Karpas-422 (cell line): ENCODE data around the gene COLEC12. TPM values are rescaled to one million over a fixed set of nuclear protein-coding genes. Genes with fewer than 3 reads are reported as not detected.

Experiments used
- DNase-seq: peaks from one replicate; pipeline ENCODE4 v3.0.0-alpha.2; 2015
- H2AFZ ChIP-seq: fragments of 200-600 bp; sonication (generic); 2 replicates; pipeline ENCODE4 v1.6.1; 2014; ENCODE audit warnings: antibody characterized with exemption, low read length, mixed read lengths
- H3K27ac ChIP-seq: fragments of 200-600 bp; sonication (generic); 2 replicates; pipeline ENCODE4 v1.5.1; 2014; ENCODE audit warnings: mild to moderate bottlenecking, low read length, moderate library complexity
- H3K27me3 ChIP-seq: fragments of 200-600 bp; sonication (generic); 2 replicates; pipeline ENCODE4 v1.6.1; 2014; ENCODE audit warnings: low read length, mixed read lengths
- H3K36me3 ChIP-seq: fragments of 200-600 bp; sonication (generic); 2 replicates; pipeline ENCODE4 v1.6.1; 2014; ENCODE audit warnings: low read length, mixed read lengths; ENCODE audit not compliant: insufficient read depth
- H3K4me1 ChIP-seq: fragments of 200-600 bp; sonication (generic); 2 replicates; pipeline ENCODE4 v1.6.1; 2014; ENCODE audit warnings: mild to moderate bottlenecking, low read length, mixed read lengths
- H3K4me2 ChIP-seq: fragments of 200-600 bp; sonication (generic); 2 replicates; pipeline ENCODE4 v1.6.1; 2014; ENCODE audit warnings: low read length, low read depth, mild to moderate bottlenecking; ENCODE audit not compliant: poor library complexity, severe bottlenecking
- H3K4me3 ChIP-seq: fragments of 200-600 bp; sonication (generic); 2 replicates; pipeline ENCODE4 v1.5.1; 2014; ENCODE audit warnings: mild to moderate bottlenecking, antibody characterized with exemption, low read length, mixed read lengths
- H3K79me2 ChIP-seq: fragments of 200-600 bp; sonication (generic); 2 replicates; pipeline ENCODE4 v1.6.1; 2014; ENCODE audit warnings: mild to moderate bottlenecking, low read length, mixed read lengths
- H3K9ac ChIP-seq: fragments of 200-600 bp; sonication (generic); 2 replicates; pipeline ENCODE4 v1.6.0; 2014; ENCODE audit warnings: low read length
- H3K9me2 ChIP-seq: fragments of 200-600 bp; sonication (generic), shearing (Covaris generic); replicated peaks from 2 replicates; pipeline ENCODE4 v1.6.0; 2014; ENCODE audit warnings: mild to moderate bottlenecking, low read length, moderate library complexity; ENCODE audit not compliant: insufficient read depth
- H3K9me3 ChIP-seq: fragments of 300-700, 200-600 bp; sonication (generic); 2 replicates; pipeline ENCODE4 v1.6.1; 2014; ENCODE audit warnings: low read length, mixed read lengths
- H4K20me1 ChIP-seq: fragments of 200-600 bp; sonication (generic); 2 replicates; pipeline ENCODE4 v1.6.1; 2014; ENCODE audit warnings: mild to moderate bottlenecking, antibody characterized with exemption, low read length, low read depth; ENCODE audit not compliant: insufficient read depth
- total RNA-seq: library from RNA; depleted of rRNA; stranded (reverse); fragments of >200 nt; shearing (Covaris generic); gene quantifications from 2 replicates; pipeline ENCODE4 v1.2.3, GENCODE V29; 2014; ENCODE audit warnings: low replicate concordance

Gene COLEC12
- total RNA-seq, 1 experiment from 2014 or later = not detected

DNA sequence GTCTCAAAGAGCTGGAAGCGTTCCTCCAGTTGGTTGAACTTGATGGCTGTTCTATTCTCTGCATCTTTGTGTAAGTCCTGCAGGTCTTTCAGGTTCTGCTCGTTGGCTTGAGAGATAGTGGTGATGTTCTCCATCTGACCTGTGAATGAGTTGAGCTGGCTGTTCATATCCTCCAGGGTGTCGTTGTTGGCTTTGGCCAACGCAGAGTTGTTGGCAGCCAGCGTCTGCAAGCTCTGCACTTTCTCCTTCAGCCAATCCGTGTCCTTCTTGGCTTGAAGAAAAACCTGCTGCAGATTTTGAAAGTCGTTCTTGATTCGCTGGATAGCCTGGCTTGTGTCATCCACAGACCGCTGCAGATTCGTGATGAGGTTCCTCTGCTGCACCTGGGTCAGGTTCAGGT lies 153.9 kb downstream of the COLEC12 start:
- Histone ChIP-seq H3K9ac (no peak overlapping the region), H3K79me2 (no peaks in the 10 kb centered on the region), H3K4me1 (no peaks in the 10 kb centered on the region), H3K27me3 (no peaks in the 10 kb centered on the region), H2AFZ (no peak overlapping the region), H3K9me3 (no peaks in the 10 kb centered on the region), H3K9me2 (no peaks in the 10 kb centered on the region), H3K36me3 (no peaks in the 10 kb centered on the region), H3K4me2 (no peak overlapping the region), H4K20me1 (no peaks in the 10 kb centered on the region), H3K27ac (no peak overlapping the region), H3K4me3 (no peak overlapping the region)
- DNase-seq = no peak

DNA sequence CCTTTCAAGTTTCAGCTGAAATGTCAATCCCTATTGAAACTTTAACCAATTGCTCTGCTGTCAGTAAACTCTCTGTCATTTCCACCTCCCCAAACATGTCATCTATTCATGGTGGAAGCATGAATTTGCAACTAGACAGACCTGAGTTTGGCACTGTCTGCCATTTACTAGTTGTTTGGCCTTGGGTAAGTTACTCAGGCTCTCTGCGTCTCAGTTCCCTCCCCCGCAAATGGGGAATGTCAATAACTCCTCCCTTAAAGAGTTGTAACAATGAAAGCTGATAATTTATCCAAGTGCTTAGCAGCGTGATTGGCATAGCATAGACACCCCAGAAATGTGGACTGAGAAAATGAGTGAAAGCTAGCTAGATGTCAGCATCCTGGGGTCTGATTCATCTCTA lies 159.4 kb downstream of the COLEC12 start:
- H3K27me3 ChIP-seq = no peaks in the 10 kb centered on the region
- H3K79me2 ChIP-seq = no peaks in the 10 kb centered on the region
- H2AFZ ChIP-seq = no peak overlapping the region
- no peaks in the 10 kb centered on the region for H3K9me2 ChIP-seq
- no peaks in the 10 kb centered on the region for H3K9me3 ChIP-seq
- H3K9ac ChIP-seq = no peak overlapping the region
- H4K20me1 ChIP-seq = no peaks in the 10 kb centered on the region
- no peak overlapping the region for H3K27ac ChIP-seq
- H3K36me3 ChIP-seq = no peaks in the 10 kb centered on the region
- H3K4me2 ChIP-seq = no peak overlapping the region
- no peaks in the 10 kb centered on the region for H3K4me1 ChIP-seq
- DNase-seq = no peak
- H3K4me3 ChIP-seq = no peak overlapping the region

DNA sequence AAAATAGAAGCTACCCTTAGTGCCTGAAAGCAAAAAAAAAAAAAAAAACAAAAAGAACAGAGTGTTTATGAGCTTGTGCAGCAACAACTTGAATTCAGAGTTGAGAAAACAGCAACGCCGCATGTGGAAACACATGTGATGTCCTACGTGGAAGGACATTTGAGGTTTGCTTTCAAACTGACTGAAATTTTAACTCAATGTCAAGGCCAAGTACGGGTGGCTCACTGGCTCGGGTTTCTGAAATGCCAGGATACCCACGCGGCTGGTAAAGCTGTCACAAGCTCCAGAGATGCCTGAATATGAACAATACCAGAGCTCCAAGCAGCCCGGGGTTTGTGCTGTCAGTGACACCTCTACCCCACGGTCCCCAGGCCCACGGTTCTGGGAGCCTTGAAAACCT lies 160.5 kb downstream of the COLEC12 start:
- Histone ChIP-seq H4K20me1 (no peaks in the 10 kb centered on the region), H3K4me3 (no peak overlapping the region), H3K27ac (no peak overlapping the region), H3K4me1 (no peaks in the 10 kb centered on the region), H2AFZ (no peak overlapping the region), H3K9me2 (no peaks in the 10 kb centered on the region), H3K27me3 (no peaks in the 10 kb centered on the region), H3K36me3 (no peaks in the 10 kb centered on the region), H3K9ac (no peak overlapping the region), H3K9me3 (no peaks in the 10 kb centered on the region), H3K4me2 (no peak overlapping the region), H3K79me2 (no peaks in the 10 kb centered on the region)
- DNase-seq = no peak

DNA sequence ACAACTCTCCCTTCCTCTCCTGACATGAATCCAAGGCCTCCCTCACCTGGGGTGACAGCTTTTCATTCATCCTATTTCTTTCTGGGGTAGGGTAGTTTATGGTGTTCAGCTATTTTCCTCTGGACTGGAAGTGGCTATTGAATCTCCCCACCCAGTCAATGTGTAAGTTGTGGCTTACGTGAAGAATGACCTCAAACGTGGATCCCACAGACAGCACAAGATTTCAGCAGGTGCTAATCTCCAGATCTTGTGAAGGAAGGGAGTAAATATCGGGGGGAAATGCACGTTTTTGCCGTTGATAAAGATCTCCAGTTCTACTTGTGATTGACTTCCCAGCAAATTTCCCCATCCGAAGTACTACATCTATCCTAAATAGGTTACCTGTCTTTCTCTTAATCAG lies 161.3 kb downstream of the COLEC12 start:
- no peaks in the 10 kb centered on the region for H3K36me3 ChIP-seq
- H2AFZ ChIP-seq = no peak overlapping the region
- no peak overlapping the region for H3K9ac ChIP-seq
- no peak overlapping the region for H3K27ac ChIP-seq
- H3K9me2 ChIP-seq = no peaks in the 10 kb centered on the region
- no peak for DNase-seq
- no peak overlapping the region for H3K4me2 ChIP-seq
- H3K4me1 ChIP-seq = no peaks in the 10 kb centered on the region
- H3K4me3 ChIP-seq = no peak overlapping the region
- no peaks in the 10 kb centered on the region for H3K79me2 ChIP-seq
- no peaks in the 10 kb centered on the region for H3K9me3 ChIP-seq
- no peaks in the 10 kb centered on the region for H4K20me1 ChIP-seq
- no peaks in the 10 kb centered on the region for H3K27me3 ChIP-seq

DNA sequence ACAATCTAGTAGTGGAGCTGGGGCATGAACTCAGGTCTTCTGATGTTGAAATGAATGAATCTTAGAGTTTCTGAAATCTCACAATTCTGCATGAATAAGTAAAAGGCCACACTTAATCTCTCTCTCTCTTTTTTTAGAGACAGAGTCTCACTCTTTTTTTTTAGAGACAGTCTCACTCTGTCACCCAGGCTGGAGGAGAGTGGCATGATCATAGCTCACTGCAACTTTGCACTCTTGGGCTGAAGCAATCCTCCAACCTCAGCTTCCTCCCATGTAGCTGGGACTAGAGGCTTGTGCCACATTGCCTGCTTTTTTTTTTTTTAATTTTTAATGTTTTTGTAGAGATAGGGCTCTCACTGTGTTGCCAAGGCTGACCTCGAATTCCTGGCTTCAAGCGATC lies 163.8 kb downstream of the COLEC12 start:
- Histone ChIP-seq H3K9me2 (no peaks in the 10 kb centered on the region), H3K9me3 (no peaks in the 10 kb centered on the region), H4K20me1 (no peaks in the 10 kb centered on the region), H3K27me3 (no peaks in the 10 kb centered on the region), H3K4me2 (no peak overlapping the region), H3K79me2 (no peaks in the 10 kb centered on the region), H3K9ac (no peak overlapping the region), H3K27ac (no peak overlapping the region), H2AFZ (no peak overlapping the region), H3K4me3 (no peak overlapping the region), H3K36me3 (no peaks in the 10 kb centered on the region), H3K4me1 (no peaks in the 10 kb centered on the region)
- no peak for DNase-seq

DNA sequence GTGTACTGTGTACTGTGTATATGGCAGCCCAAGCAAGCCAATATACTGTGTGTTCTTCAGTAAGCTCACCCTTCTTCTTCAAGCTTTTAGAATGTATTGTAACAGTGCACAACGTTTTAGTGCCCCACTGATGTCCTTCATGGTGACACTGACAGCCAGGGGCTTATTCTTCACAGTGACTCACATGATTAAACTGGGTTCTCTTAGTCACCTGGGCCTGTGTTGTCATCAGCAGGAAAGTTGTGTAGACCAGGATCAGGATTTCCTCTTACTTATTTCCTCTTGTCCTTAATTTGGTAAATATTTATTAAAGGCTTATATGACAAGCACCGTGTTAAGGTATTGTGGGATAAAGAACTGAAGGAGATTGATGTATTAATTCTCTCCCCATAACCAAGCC lies 164.8 kb downstream of the COLEC12 start:
- H3K9ac ChIP-seq = no peak overlapping the region
- H3K4me3 ChIP-seq = no peak overlapping the region
- no peaks in the 10 kb centered on the region for H3K9me2 ChIP-seq
- no peaks in the 10 kb centered on the region for H3K27me3 ChIP-seq
- no peaks in the 10 kb centered on the region for H3K9me3 ChIP-seq
- H3K79me2 ChIP-seq = no peaks in the 10 kb centered on the region
- H3K4me2 ChIP-seq = no peak overlapping the region
- no peak overlapping the region for H3K27ac ChIP-seq
- no peaks in the 10 kb centered on the region for H3K4me1 ChIP-seq
- no peaks in the 10 kb centered on the region for H4K20me1 ChIP-seq
- DNase-seq = no peak
- no peak overlapping the region for H2AFZ ChIP-seq
- no peaks in the 10 kb centered on the region for H3K36me3 ChIP-seq

DNA sequence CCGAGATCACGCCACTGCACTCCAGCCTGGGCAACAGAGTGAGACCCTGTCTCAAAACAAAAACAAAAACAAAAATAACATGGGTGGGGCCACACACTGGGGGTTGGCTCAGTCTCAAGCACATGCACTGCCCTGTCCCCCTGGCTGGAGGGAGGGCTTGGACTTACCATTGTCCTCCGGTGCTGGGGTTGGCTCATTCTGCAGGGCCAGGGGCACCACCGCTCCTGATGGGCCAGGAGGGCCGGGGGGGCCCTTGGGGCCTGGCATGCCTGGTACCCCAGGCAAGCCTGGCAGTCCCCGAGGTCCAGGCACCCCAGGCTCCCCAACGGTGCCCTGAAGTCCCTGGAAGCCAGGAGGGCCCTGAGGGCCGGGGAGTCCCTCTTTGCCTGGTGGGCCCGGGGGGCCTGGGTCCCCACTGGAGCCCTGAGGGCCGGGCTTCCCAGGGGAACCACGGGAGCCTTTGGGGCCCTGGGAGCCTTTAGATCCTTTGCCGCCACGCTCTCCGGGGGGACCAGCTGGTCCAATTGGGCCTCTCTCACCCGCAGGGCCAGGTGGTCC lies 165.8 kb downstream of the COLEC12 start:
- Histone ChIP-seq H3K4me1 (no peaks in the 10 kb centered on the region), H3K36me3 (no peaks in the 10 kb centered on the region), H3K9me3 (no peaks in the 10 kb centered on the region), H3K4me2 (no peak overlapping the region), H3K79me2 (no peaks in the 10 kb centered on the region), H3K27ac (no peak overlapping the region), H4K20me1 (no peaks in the 10 kb centered on the region), H3K9me2 (no peaks in the 10 kb centered on the region), H3K4me3 (no peak overlapping the region), H2AFZ (no peak overlapping the region), H3K9ac (no peak overlapping the region), H3K27me3 (no peaks in the 10 kb centered on the region)
- DNase-seq = no peak

DNA sequence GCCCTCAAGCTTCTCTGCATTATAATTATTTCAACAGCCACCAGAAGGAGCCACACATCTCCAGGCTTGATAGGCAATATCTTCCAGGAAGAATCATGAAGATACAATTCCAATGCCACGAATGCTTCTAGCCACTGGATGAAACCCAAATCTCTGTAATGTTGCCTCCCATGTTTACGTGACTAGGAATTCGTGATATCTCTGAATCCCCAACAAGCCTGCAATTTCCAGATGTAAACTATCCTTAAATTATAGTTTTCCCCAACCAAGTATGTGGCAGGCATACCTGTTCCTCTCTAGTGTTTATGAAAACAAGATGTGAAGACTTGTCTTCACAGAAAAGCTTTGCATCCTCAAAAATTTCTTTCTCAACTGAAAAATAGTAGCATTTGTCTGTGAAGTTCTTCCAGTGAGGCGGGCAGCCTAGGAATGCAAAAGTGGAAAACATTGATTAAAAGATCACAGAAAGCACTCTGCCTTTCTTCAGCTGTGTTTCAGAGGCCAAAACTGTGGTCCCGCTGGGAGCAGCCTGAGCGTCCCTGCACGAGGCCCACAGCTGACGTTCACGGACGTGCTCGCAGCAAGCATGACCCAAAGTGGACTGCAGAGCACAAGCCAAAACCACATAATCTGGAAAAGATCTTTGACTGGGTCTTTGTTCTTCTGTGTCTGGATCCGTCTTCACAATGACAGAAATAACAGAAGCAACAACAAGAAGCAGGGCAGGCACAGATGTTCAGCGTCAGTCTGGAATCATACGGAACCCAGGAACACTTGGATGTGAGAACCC lies 167.6 kb downstream of the COLEC12 start:
- no peaks in the 10 kb centered on the region for H3K4me1 ChIP-seq
- no peak overlapping the region for H3K4me2 ChIP-seq
- no peaks in the 10 kb centered on the region for H4K20me1 ChIP-seq
- H3K4me3 ChIP-seq = no peak overlapping the region
- no peaks in the 10 kb centered on the region for H3K79me2 ChIP-seq
- no peak for DNase-seq
- no peaks in the 10 kb centered on the region for H3K27me3 ChIP-seq
- no peaks in the 10 kb centered on the region for H3K9me3 ChIP-seq
- H3K27ac ChIP-seq = no peak overlapping the region
- H3K9me2 ChIP-seq = no peaks in the 10 kb centered on the region
- H3K9ac ChIP-seq = no peak overlapping the region
- no peak overlapping the region for H2AFZ ChIP-seq
- H3K36me3 ChIP-seq = no peaks in the 10 kb centered on the region
